ENCODE results near the gene RNF14. TPM values are rescaled to one million over a fixed set of nuclear protein-coding genes. Genes with fewer than 3 reads are reported as not detected.

The RNF14 gene
- total and polyA plus RNA-seq, 2 of the 8 experiments (the other 6 are each of a cell fraction or from before 2014, with no cell fraction given), result 4.7 to 20.2 TPM

DNA sequence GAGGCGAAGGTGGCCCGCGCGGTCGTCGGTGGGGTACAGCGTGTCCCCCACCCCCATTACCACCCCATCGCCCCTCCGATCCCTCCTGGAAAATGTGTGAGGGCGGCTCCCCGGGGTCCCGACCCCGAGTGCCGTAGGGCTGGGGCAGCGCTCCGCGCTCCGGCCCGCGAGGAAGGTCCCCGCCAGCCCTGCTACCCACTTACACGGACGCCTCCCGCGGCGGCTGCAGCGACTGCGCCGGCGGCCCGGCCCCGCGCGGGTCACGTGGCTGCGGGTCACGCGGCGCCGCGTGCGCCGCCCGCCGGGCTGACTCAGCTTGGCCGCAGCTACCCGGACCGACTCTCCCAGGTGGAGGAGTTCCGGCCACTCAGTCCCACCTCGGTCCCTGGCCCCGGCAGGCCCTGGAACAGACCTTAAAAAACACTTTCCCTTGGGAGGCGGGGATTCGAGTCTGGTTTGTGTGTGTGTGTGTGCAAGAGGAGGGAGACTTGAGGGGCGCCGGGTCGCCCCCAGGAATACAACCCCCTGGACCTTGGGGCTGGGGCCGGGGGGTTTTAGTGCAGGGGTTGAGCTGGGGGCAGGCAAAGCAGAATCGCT, 44.0 kb downstream of the RNF14 start, which contains the start of gene GNPDA1:
Gene GNPDA1 (minus strand): TSS at position 236 of the 597 bp plus-strand sequence. CDS start 992 bp downstream, outside the sequence.
- peaks cover 4% of the 10 kb centered on the region; the same call in 1 of the 2 replicates for H3K23me2 ChIP-seq (ENCODE audit: low read depth, low read length)
- H2BK20ac ChIP-seq (ENCODE audit: low read length), result no peak within 1 kb of the TSS
- peak within 1 kb of the TSS; percentile 59; the same call in 1 of the 2 replicates for H3K27ac ChIP-seq (ENCODE audit: low read depth, low read length)
- no peak within 1 kb of the TSS for H3K56ac ChIP-seq (replicated peaks; ENCODE audit: insufficient read length, low read depth, low read length)
- H3K9ac ChIP-seq (replicated peaks in 1 of 4; ENCODE audit: extremely low read depth in 1 of 4, low read depth in 3 of 4, low read length in 3 of 4), result peak within 1 kb of the TSS; percentile 63 to 73 (median 67)
- H3K4me2 ChIP-seq (ENCODE audit: insufficient read depth in 1 of 2, low read depth in 2 of 2, low read length in 2 of 2), result peak within 1 kb of the TSS; percentile 75 to 78
- H3K36me3 ChIP-seq (ENCODE audit: control insufficient read depth in 2 of 4, insufficient read depth in 4 of 4, low read length in 3 of 4), result peaks cover 0 to 10% (median under 1%) of the 10 kb centered on the region in 4 experiments; a peak in 4 of 8 replicates
- peak within 1 kb of the TSS; percentile 11; the same call in 1 of the 2 replicates for H2BK5ac ChIP-seq (ENCODE audit: low read depth, low read length)
- no peak within 1 kb of the TSS for H2AK5ac ChIP-seq (ENCODE audit: low read depth, low read length)
- WGBS, 2 experiments (ENCODE audit: extremely low coverage in 1 of 2, insufficient coverage in 1 of 2, insufficient read length in 1 of 2, insufficient replicate concordance in 2 of 2, low coverage in 1 of 2, low lambda C conversion rate in 2 of 2, missing lambda C conversion rate in 1 of 2), result 12% methylated on average over 39 of the region's 58 CpGs; no CpG with 5 or more reads in 1 of the 2 experiments
- POLR2A ChIA-PET (ENCODE audit: partially characterized antibody), result interaction anchor here (0.6 to 2.8 kb wide), 22 partner anchors 8 to 386 kb away, joined by 3 to 12 read pairs (median 4); partner anchors contain the start of genes NDFIP1 and RNF14
- H4K5ac ChIP-seq (ENCODE audit: insufficient read length, low read depth, low read length), result peak within 1 kb of the TSS; percentile 14
- no peaks in the 10 kb centered on the region for H3K27me3 ChIP-seq (replicated peaks in 1 of 4; ENCODE audit: control insufficient read depth in 3 of 4, extremely low read depth in 1 of 4, insufficient read depth in 3 of 4, low read length in 3 of 4)
- H3K18ac ChIP-seq (ENCODE audit: extremely low read depth, low read length), result peak within 1 kb of the TSS; percentile 95
- peak within 1 kb of the TSS; percentile 48 for H4K91ac ChIP-seq (replicated peaks; ENCODE audit: insufficient read length, low read length)
- no peak within 1 kb of the TSS for H3K23ac ChIP-seq (ENCODE audit: insufficient read length)
- H3K4me1 ChIP-seq (replicated peaks in 1 of 4; ENCODE audit: control insufficient read depth in 3 of 4, insufficient read depth in 4 of 4, low read length in 3 of 4), result peaks cover 0 to 2% (median 2%) of the 10 kb centered on the region in 4 experiments; a peak in 4 of 7 replicates
- H2AFZ ChIP-seq (ENCODE audit: low read length), result peak within 1 kb of the TSS; percentile 42; the same call in 1 of the 2 replicates
- H3K4ac ChIP-seq (replicated peaks; ENCODE audit: insufficient read length, low read depth, low read length), result no peak within 1 kb of the TSS
- FAIRE-seq, result no peak
- peak; percentile 27 to 76 for DNase-seq (ENCODE audit: low read depth in 1 of 2, low spot score in 2 of 2)
- no peaks in the 10 kb centered on the region for H3K79me1 ChIP-seq (ENCODE audit: low read depth, low read length)
- H3K9me3 ChIP-seq (ENCODE audit: insufficient read depth in 2 of 2, low read depth in 1 of 2, low read length in 1 of 2), result no peaks in the 10 kb centered on the region
- H3K4me3 ChIP-seq (ENCODE audit: extremely low read depth in 1 of 4, insufficient read depth in 2 of 4, low read depth in 3 of 4, low read length in 4 of 4), result peak within 1 kb of the TSS; percentile 56 to 81 (median 68)
- H4K20me1 ChIP-seq (replicated peaks in 1 of 2; ENCODE audit: control insufficient read depth in 1 of 2, insufficient read depth in 2 of 2, low read length in 2 of 2), result no peaks in the 10 kb centered on the region
- no peak within 1 kb of the TSS for H2BK120ac ChIP-seq (replicated peaks; ENCODE audit: low read depth, low read length)
- H3K14ac ChIP-seq (ENCODE audit: insufficient read length), result no peak within 1 kb of the TSS
- no peaks in the 10 kb centered on the region for H3K79me2 ChIP-seq (ENCODE audit: control insufficient read depth in 1 of 2, insufficient read depth in 2 of 2, low read length in 2 of 2)
- peak within 1 kb of the TSS; percentile 90 for H4K8ac ChIP-seq (ENCODE audit: extremely low read depth, insufficient read depth, low read length)
- no peak within 1 kb of the TSS for H2BK12ac ChIP-seq (ENCODE audit: low read depth, low read length)
- H2BK15ac ChIP-seq (ENCODE audit: low read length), result no peak within 1 kb of the TSS
- CTCF ChIA-PET (ENCODE audit: partially characterized antibody), result interaction anchor here (0.5 to 11.4 kb wide), 24 partner anchors 8 to 389 kb away, joined by 3 to 112 read pairs (median 6); partner anchors contain the start of genes FCHSD1 and RNF14
- TF ChIP-seq CBX8 (IDR thresholded peaks at IDR 0.05; ENCODE audit: borderline replicate concordance, low read depth, low read length) (no peak), SP4 (IDR thresholded peaks at IDR 0.05; ENCODE audit: low read length) (no peak), RBBP5 (IDR thresholded peaks at IDR 0.05; ENCODE audit: borderline replicate concordance, low read depth, low read length) (peak; percentile 58; the same call in 1 of the 2 replicates), SIX5 (IDR thresholded peaks at IDR 0.05; ENCODE audit: low read depth, low read length) (no peak), JUND (IDR thresholded peaks at IDR 0.05; ENCODE audit: low read length) (no peak), POU5F1 (IDR thresholded peaks at IDR 0.05; ENCODE audit: low read depth, low read length) (no peak), POLR2AphosphoS5 (IDR thresholded peaks at IDR 0.05; ENCODE audit: low read depth, low read length) (peak; percentile 54; the same call in 1 of the 2 replicates), MAFK (IDR thresholded peaks at IDR 0.05; ENCODE audit: low read depth, low read length) (no peak), TBP (IDR thresholded peaks at IDR 0.05; ENCODE audit: low read depth, low read length) (peak; percentile 56; the same call in 1 of the 2 replicates), CHD1 (IDR thresholded peaks at IDR 0.05; ENCODE audit: low read depth, low read length) (no peak), KDM1A (IDR thresholded peaks at IDR 0.05; ENCODE audit: borderline replicate concordance, low read length) (no peak), POLR2A (IDR thresholded peaks at IDR 0.05; ENCODE audit: control extremely low read depth in 1 of 2, low read depth in 2 of 2, low read length in 2 of 2) (peak; percentile 16 to 76; a peak in 2 of 3 replicates), ZNF274 (IDR thresholded peaks at IDR 0.05; ENCODE audit: borderline replicate concordance, extremely low read depth, low read length) (no peak), SRF (IDR thresholded peaks at IDR 0.05; ENCODE audit: low read depth, low read length) (no peak)

Measured in H1 (cell line).